Neural progenitor cell (in vitro differentiated cells): ENCODE data around the gene HELZ2. TPM values are rescaled to one million over a fixed set of nuclear protein-coding genes. Genes with fewer than 3 reads are reported as not detected.

Source experiments
- DNase-seq: peaks from one replicate; pipeline ENCODE4 v3.0.0-alpha.2; 2016; ENCODE audit warnings: low spot score
- H2AFZ ChIP-seq: fragments of 200-600 bp; sonication (generic); replicated peaks from 2 replicates; pipeline ENCODE4 v1.6.1; 2016; ENCODE audit warnings: antibody characterized with exemption
- H3F3A ChIP-seq: fragments of 200-600 bp; sonication (generic); 2 replicates; pipeline ENCODE4 v1.6.1; 2016; ENCODE audit warnings: antibody characterized with exemption, low read depth
- H3K27ac ChIP-seq: fragments of 200-600 bp; sonication (generic); 2 replicates; pipeline ENCODE4 v1.5.1; 2016; ENCODE audit warnings: mild to moderate bottlenecking
- H3K27me3 ChIP-seq: fragments of 200-600 bp; sonication (generic); 2 replicates; pipeline ENCODE4 v1.6.1; 2016; ENCODE audit warnings: mild to moderate bottlenecking, moderate library complexity
- H3K36me3 ChIP-seq: fragments of 200-600 bp; sonication (generic); 2 replicates; pipeline ENCODE4 v1.5.1; 2016
- H3K4me1 ChIP-seq: fragments of 200-600 bp; sonication (generic); 2 replicates; pipeline ENCODE4 v1.6.1; 2016; ENCODE audit warnings: mixed run types
- H3K4me2 ChIP-seq: fragments of 200-600 bp; sonication (generic); 2 replicates; pipeline ENCODE4 v1.6.1; 2016
- H3K4me3 ChIP-seq: fragments of 200-600 bp; sonication (generic); 2 replicates; pipeline ENCODE4 v1.5.1; 2016
- H3K79me2 ChIP-seq: fragments of 200-600 bp; sonication (generic); 2 replicates; pipeline ENCODE4 v1.6.1; 2016; ENCODE audit warnings: low read depth
- H3K9ac ChIP-seq: fragments of 200-600 bp; sonication (generic); 2 replicates; pipeline ENCODE4 v1.6.1; 2016
- H3K9me3 ChIP-seq: fragments of 200-600 bp; sonication (generic); 2 replicates; pipeline ENCODE4 v1.5.1; 2016; ENCODE audit warnings: low read depth
- H4K20me1 ChIP-seq: fragments of 200-600 bp; sonication (generic); 2 replicates; pipeline ENCODE4 v1.6.1; 2016; ENCODE audit warnings: low read depth
- H3K27ac Mint-ChIP-seq: 3 replicates; pipeline ENCODE4 v1.8.0; 2021; ENCODE audit warnings: mixed read lengths
- H3K27me3 Mint-ChIP-seq: 2 replicates; pipeline ENCODE4 v1.8.0; 2022; ENCODE audit warnings: low read depth, mild to moderate bottlenecking, inconsistent platforms, moderate library complexity, mixed read lengths; ENCODE audit not compliant: insufficient read depth
- H3K36me3 Mint-ChIP-seq: 3 replicates; pipeline ENCODE4 v1.8.0; 2021; ENCODE audit warnings: mixed read lengths
- H3K4me1 Mint-ChIP-seq: 3 replicates; pipeline ENCODE4 v1.8.0; 2021; ENCODE audit warnings: mixed read lengths
- H3K4me3 Mint-ChIP-seq: 3 replicates; pipeline ENCODE4 v1.8.0; 2021; ENCODE audit warnings: mild to moderate bottlenecking, moderate library complexity, mixed read lengths
- H3K9me3 Mint-ChIP-seq: 3 replicates; pipeline ENCODE4 v1.8.0; 2020; ENCODE audit warnings: mixed read lengths
- EZH2 ChIP-seq: fragments of 200-600 bp; sonication (generic); IDR thresholded peaks from 2 replicates; pipeline ENCODE4 v1.6.1; 2017; ENCODE audit warnings: antibody characterized with exemption, mild to moderate bottlenecking, moderate library complexity
- EZH2phosphoT487 ChIP-seq: fragments of 200-600 bp; sonication (generic); IDR thresholded peaks from 2 replicates; pipeline ENCODE4 v1.6.1; 2017; ENCODE audit warnings: antibody characterized with exemption
- total RNA-seq: library from RNA; depleted of rRNA; stranded (reverse); fragments of >200 nt; gene quantifications from 2 replicates; pipeline ENCODE4 v1.2.3, GENCODE V29; 2015; ENCODE audit warnings: low replicate concordance
- TF ChIP-seq, protein P1 (sequence below): fragments of 200-600 bp; sonication (generic); IDR thresholded peaks from 2 replicates; pipeline ENCODE4 v1.5.1; 2017; ENCODE audit warnings: antibody characterized with exemption, mild to moderate bottlenecking

Gene HELZ2
- total RNA-seq, 1 donor from 2014 or later, result 2.9 TPM

DNA sequence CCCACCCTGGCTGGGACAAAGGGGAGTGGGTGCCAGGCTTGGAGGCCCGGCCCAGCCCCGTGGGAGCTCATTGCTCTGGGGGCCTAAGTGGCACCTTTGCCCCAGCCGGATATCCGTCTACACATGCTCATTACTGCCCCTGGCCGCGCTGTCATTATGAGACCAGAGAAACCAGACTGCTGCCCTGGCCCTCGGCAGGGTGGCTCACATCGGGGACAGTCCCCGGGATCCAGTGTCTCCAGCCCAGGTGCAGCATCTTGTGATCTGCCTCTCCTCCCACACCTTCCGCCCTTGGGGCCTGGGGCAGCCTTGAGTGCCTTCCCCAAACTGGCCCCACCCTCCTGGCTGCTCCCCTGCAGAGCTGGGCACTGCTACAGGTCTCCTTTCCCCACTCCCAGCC lies 31.3 kb downstream of the HELZ2 start:
- no peak overlapping the region for H3K4me2 ChIP-seq
- H3K9me3 ChIP-seq, result no peaks in the 10 kb centered on the region
- no peaks in the 10 kb centered on the region for H3K79me2 ChIP-seq
- H3K27ac ChIP-seq, result no peak overlapping the region
- no peak for DNase-seq
- H3K4me1 ChIP-seq, result no peaks in the 10 kb centered on the region
- Mint-ChIP-seq H3K27ac (no peak overlapping the region), H3K9me3 (no peaks in the 10 kb centered on the region), H3K4me3 (no peak overlapping the region), H3K4me1 (peaks cover 6% of the 10 kb centered on the region), H3K27me3 (peaks cover 9% of the 10 kb centered on the region), H3K36me3 (no peaks in the 10 kb centered on the region)
- H3K4me3 ChIP-seq, result no peak overlapping the region
- TF ChIP-seq EZH2phosphoT487, result no peak
- TF ChIP-seq, protein P1, sequence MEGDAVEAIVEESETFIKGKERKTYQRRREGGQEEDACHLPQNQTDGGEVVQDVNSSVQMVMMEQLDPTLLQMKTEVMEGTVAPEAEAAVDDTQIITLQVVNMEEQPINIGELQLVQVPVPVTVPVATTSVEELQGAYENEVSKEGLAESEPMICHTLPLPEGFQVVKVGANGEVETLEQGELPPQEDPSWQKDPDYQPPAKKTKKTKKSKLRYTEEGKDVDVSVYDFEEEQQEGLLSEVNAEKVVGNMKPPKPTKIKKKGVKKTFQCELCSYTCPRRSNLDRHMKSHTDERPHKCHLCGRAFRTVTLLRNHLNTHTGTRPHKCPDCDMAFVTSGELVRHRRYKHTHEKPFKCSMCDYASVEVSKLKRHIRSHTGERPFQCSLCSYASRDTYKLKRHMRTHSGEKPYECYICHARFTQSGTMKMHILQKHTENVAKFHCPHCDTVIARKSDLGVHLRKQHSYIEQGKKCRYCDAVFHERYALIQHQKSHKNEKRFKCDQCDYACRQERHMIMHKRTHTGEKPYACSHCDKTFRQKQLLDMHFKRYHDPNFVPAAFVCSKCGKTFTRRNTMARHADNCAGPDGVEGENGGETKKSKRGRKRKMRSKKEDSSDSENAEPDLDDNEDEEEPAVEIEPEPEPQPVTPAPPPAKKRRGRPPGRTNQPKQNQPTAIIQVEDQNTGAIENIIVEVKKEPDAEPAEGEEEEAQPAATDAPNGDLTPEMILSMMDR, result no peak
- no peak for TF ChIP-seq EZH2
- H3K27me3 ChIP-seq, result no peaks in the 10 kb centered on the region
- no peak overlapping the region for H2AFZ ChIP-seq
- no peaks in the 10 kb centered on the region for H4K20me1 ChIP-seq
- no peaks in the 10 kb centered on the region for H3F3A ChIP-seq
- H3K36me3 ChIP-seq, result no peaks in the 10 kb centered on the region
- H3K9ac ChIP-seq, result no peak overlapping the region

DNA sequence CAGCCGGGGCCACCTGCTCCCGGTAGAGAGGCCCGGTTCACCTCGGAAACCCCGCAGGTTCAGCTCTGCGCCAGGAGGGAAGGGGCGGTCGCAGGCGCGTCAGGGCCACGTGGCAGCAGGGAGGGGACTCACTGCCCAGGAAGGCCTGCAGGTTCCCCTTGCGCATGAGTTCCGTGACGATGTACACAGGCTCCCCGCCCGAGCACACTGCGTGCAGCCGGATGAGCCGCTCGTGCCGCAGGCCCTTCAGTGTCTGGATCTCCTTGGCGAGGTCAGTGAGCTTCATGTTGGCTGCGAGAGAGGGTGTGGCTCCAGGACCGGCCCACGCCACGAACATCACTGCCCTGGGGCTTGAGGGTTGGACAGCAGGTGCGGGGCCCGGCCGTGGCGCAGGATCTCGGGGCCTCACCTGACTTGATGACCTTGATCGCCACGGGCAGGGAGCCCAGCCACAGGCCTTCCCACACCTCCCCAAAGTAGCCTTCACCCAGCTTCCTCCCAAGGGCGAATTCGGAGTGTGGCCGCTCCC lies 31.9 kb downstream of the HELZ2 start:
- Histone ChIP-seq H2AFZ (no peak overlapping the region), H3K4me2 (no peak overlapping the region), H3K9ac (no peak overlapping the region), H3K4me3 (no peak overlapping the region), H4K20me1 (no peaks in the 10 kb centered on the region), H3F3A (no peaks in the 10 kb centered on the region), H3K27ac (no peak overlapping the region), H3K9me3 (no peaks in the 10 kb centered on the region), H3K79me2 (no peaks in the 10 kb centered on the region), H3K27me3 (no peaks in the 10 kb centered on the region), H3K4me1 (no peaks in the 10 kb centered on the region), H3K36me3 (no peaks in the 10 kb centered on the region)
- H3K27me3 Mint-ChIP-seq, result peaks cover 9% of the 10 kb centered on the region
- no peaks in the 10 kb centered on the region for H3K9me3 Mint-ChIP-seq
- DNase-seq, result no peak
- TF ChIP-seq EZH2phosphoT487 (no peak), EZH2 (no peak)
- TF ChIP-seq, protein P1, result no peak
- H3K4me1 Mint-ChIP-seq, result peaks cover 6% of the 10 kb centered on the region
- H3K4me3 Mint-ChIP-seq, result no peak overlapping the region
- H3K36me3 Mint-ChIP-seq, result no peaks in the 10 kb centered on the region
- no peak overlapping the region for H3K27ac Mint-ChIP-seq

DNA sequence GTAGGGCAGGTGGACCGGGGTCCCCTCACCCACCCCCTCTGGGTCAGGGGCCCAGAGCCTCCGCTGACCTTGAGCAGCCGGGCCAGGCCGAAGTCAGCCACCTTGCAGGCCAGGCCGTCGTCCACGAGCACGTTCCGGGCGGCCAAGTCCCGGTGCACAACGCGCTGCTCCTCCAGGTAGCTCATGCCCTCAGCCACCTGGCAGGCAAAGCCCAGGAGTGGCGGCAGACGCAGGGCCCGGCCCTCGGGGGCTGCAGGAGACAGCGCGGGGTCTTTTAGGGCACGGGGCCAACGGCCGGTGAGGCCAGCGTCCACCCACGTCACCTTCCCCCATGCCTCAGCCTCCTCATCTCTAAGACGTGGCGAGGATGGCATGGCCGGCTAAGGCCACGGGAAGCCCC lies 32.7 kb downstream of the HELZ2 start:
- TF ChIP-seq, protein P1, result no peak
- TF ChIP-seq EZH2, result no peak
- TF ChIP-seq EZH2phosphoT487, result no peak
- Histone ChIP-seq H3K4me1 (no peaks in the 10 kb centered on the region), H3K36me3 (no peaks in the 10 kb centered on the region), H3K4me2 (no peak overlapping the region), H4K20me1 (no peaks in the 10 kb centered on the region), H3K9me3 (no peaks in the 10 kb centered on the region), H3F3A (peaks cover under 1% of the 10 kb centered on the region), H3K4me3 (no peak overlapping the region), H3K79me2 (no peaks in the 10 kb centered on the region), H2AFZ (no peak overlapping the region), H3K27me3 (no peaks in the 10 kb centered on the region), H3K9ac (no peak overlapping the region), H3K27ac (no peak overlapping the region)
- no peak overlapping the region for H3K4me3 Mint-ChIP-seq
- H3K4me1 Mint-ChIP-seq, result peaks cover 3% of the 10 kb centered on the region
- H3K36me3 Mint-ChIP-seq, result no peaks in the 10 kb centered on the region
- no peak for DNase-seq
- peaks cover 7% of the 10 kb centered on the region for H3K27me3 Mint-ChIP-seq
- no peak overlapping the region for H3K27ac Mint-ChIP-seq
- no peaks in the 10 kb centered on the region for H3K9me3 Mint-ChIP-seq
